Measurements from ENCODE around the gene CHCHD3.

Gene CHCHD3

GRCh38 chr7:132766660-132767059 lies 315.2 kb downstream of the CHCHD3 start:
- peaks cover 3% of the 10 kb centered on the region; the same call in 1 of the 2 replicates for H3K27me3 ChIP-seq (ENCODE audit: low read depth, low read length)
- H2AFZ ChIP-seq (ENCODE audit: low read depth, low read length) = no peak overlapping the region
- TF ChIP-seq CTCF (IDR thresholded peaks at IDR 0.05; ENCODE audit: low read depth, low read length) = no peak
- no peak for TF ChIP-seq EZH2phosphoT487 (IDR thresholded peaks at IDR 0.05; ENCODE audit: low read depth)
- no peak overlapping the region for H3K4me3 ChIP-seq (ENCODE audit: low read length)
- H3K9me3 ChIP-seq (ENCODE audit: insufficient read depth, low read length) = no peaks in the 10 kb centered on the region
- H3K79me2 ChIP-seq (ENCODE audit: low read length) = no peaks in the 10 kb centered on the region
- no peaks in the 10 kb centered on the region for H3K4me1 ChIP-seq (ENCODE audit: low read length)
- no peak overlapping the region for H3K4me2 ChIP-seq (ENCODE audit: low read length)
- no peaks in the 10 kb centered on the region for H4K20me1 ChIP-seq (ENCODE audit: insufficient read depth, low read length)
- no peak overlapping the region for H3K27ac ChIP-seq (ENCODE audit: low read length)
- no peak overlapping the region for H3K9ac ChIP-seq (ENCODE audit: low read length)
- no peaks in the 10 kb centered on the region for H3K36me3 ChIP-seq (replicated peaks; ENCODE audit: low read depth, low read length)

GRCh38 chr7:132765861-132766260 lies 316.0 kb downstream of the CHCHD3 start:
- H3K27ac ChIP-seq (ENCODE audit: low read length) = no peak overlapping the region
- no peaks in the 10 kb centered on the region for H3K9me3 ChIP-seq (ENCODE audit: insufficient read depth, low read length)
- H4K20me1 ChIP-seq (ENCODE audit: insufficient read depth, low read length) = no peaks in the 10 kb centered on the region
- no peaks in the 10 kb centered on the region for H3K4me1 ChIP-seq (ENCODE audit: low read length)
- no peaks in the 10 kb centered on the region for H3K79me2 ChIP-seq (ENCODE audit: low read length)
- H3K27me3 ChIP-seq (ENCODE audit: low read depth, low read length) = peaks cover 3% of the 10 kb centered on the region; the same call in 1 of the 2 replicates
- no peak overlapping the region for H3K4me3 ChIP-seq (ENCODE audit: low read length)
- no peak overlapping the region for H3K9ac ChIP-seq (ENCODE audit: low read length)
- no peak overlapping the region for H2AFZ ChIP-seq (ENCODE audit: low read depth, low read length)
- H3K4me2 ChIP-seq (ENCODE audit: low read length) = no peak overlapping the region
- H3K36me3 ChIP-seq (replicated peaks; ENCODE audit: low read depth, low read length) = no peaks in the 10 kb centered on the region
- TF ChIP-seq EZH2phosphoT487 (IDR thresholded peaks at IDR 0.05; ENCODE audit: low read depth) (no peak), CTCF (IDR thresholded peaks at IDR 0.05; ENCODE audit: low read depth, low read length) (no peak)

GRCh38 chr7:132764762-132765161 lies 317.1 kb downstream of the CHCHD3 start:
- Histone ChIP-seq H3K4me1 (ENCODE audit: low read length) (no peaks in the 10 kb centered on the region), H3K79me2 (ENCODE audit: low read length) (no peaks in the 10 kb centered on the region), H3K27me3 (ENCODE audit: low read depth, low read length) (peaks cover 3% of the 10 kb centered on the region; the same call in 1 of the 2 replicates), H3K4me2 (ENCODE audit: low read length) (no peak overlapping the region), H3K36me3 (replicated peaks; ENCODE audit: low read depth, low read length) (no peaks in the 10 kb centered on the region), H4K20me1 (ENCODE audit: insufficient read depth, low read length) (no peaks in the 10 kb centered on the region), H3K4me3 (ENCODE audit: low read length) (no peak overlapping the region), H2AFZ (ENCODE audit: low read depth, low read length) (no peak overlapping the region), H3K9ac (ENCODE audit: low read length) (no peak overlapping the region), H3K9me3 (ENCODE audit: insufficient read depth, low read length) (no peaks in the 10 kb centered on the region), H3K27ac (ENCODE audit: low read length) (no peak overlapping the region)
- TF ChIP-seq CTCF (IDR thresholded peaks at IDR 0.05; ENCODE audit: low read depth, low read length) (no peak), EZH2phosphoT487 (IDR thresholded peaks at IDR 0.05; ENCODE audit: low read depth) (no peak)

GRCh38 chr7:132760866-132761265 lies 321.0 kb downstream of the CHCHD3 start:
- no peak overlapping the region for H3K27ac ChIP-seq (ENCODE audit: low read length)
- H3K4me3 ChIP-seq (ENCODE audit: low read length) = no peak overlapping the region
- no peak overlapping the region for H2AFZ ChIP-seq (ENCODE audit: low read depth, low read length)
- H3K9ac ChIP-seq (ENCODE audit: low read length) = no peak overlapping the region
- no peaks in the 10 kb centered on the region for H3K9me3 ChIP-seq (ENCODE audit: insufficient read depth, low read length)
- H4K20me1 ChIP-seq (ENCODE audit: insufficient read depth, low read length) = no peaks in the 10 kb centered on the region
- no peak overlapping the region for H3K4me2 ChIP-seq (ENCODE audit: low read length)
- H3K4me1 ChIP-seq (ENCODE audit: low read length) = no peaks in the 10 kb centered on the region
- no peaks in the 10 kb centered on the region for H3K36me3 ChIP-seq (replicated peaks; ENCODE audit: low read depth, low read length)
- H3K79me2 ChIP-seq (ENCODE audit: low read length) = no peaks in the 10 kb centered on the region
- H3K27me3 ChIP-seq (ENCODE audit: low read depth, low read length) = no peaks in the 10 kb centered on the region
- TF ChIP-seq CTCF (IDR thresholded peaks at IDR 0.05; ENCODE audit: low read depth, low read length) (no peak), EZH2phosphoT487 (IDR thresholded peaks at IDR 0.05; ENCODE audit: low read depth) (no peak)
